H1 (cell line): ENCODE measurements around the gene TOB1. TPM values are rescaled to one million over a fixed set of nuclear protein-coding genes. Genes with fewer than 3 reads are reported as not detected.

ENCODE experiments used
- BACH1 ChIP-seq: IDR thresholded peaks from 2 replicates; pipeline ENCODE4 v1.6.1; 2012; ENCODE audit warnings: low read length, improper control_type of control experiment
- SAP30 ChIP-seq: fragments of 300-600 bp; sonication (generic); IDR thresholded peaks from 2 replicates; pipeline ENCODE4 v1.7.1; 2012; ENCODE audit warnings: low read length, moderate library complexity, mild to moderate bottlenecking, inconsistent platforms; ENCODE audit not compliant: insufficient read depth, insufficient replicate concordance
- polyA plus RNA-seq, 7 experiments: library from polyadenylated mRNA; depleted of rRNA in 3 of 7; stranded (reverse) in 5 of 7; unstranded in 2 of 7; fragments of >200 nt in 5 of 7; fragments of 200-250 nt in 2 of 7; gene quantifications; 1 replicate in 5 of 7; 2 replicates in 1 of 7; 4 replicates in 1 of 7; pipeline versions ENCODE4 v1.2.1 to v1.2.3, GENCODE V29; 2011 to 2013; ENCODE audit warnings: missing spikeins in 2 of 7, mixed read lengths in 2 of 7
- total RNA-seq: library from RNA; stranded (reverse); fragmentation: NEBNext Ultra II Directional; extraction: Animal tissue kit (Norgen Biotek cat#: 25700); gene quantifications from 2 replicates; pipeline ENCODE4 v1.2.1, GENCODE V29; 2021

The TOB1 gene
- total and polyA plus RNA-seq, 2 of the 8 experiments (the other 6 are each of a cell fraction or from before 2014, with no cell fraction given) = 14.4 to 20.8 TPM

- TF ChIP-seq BACH1 (no peak), SAP30 (no peak)
These were observed 2.4 kb upstream of the TOB1 start (continued) for GRCh38 chr17:50868602-50869001.
